Fibroblast of lung (primary cell): ENCODE data around the gene C1orf232. TPM values are rescaled to one million over a fixed set of nuclear protein-coding genes. Genes with fewer than 3 reads are reported as not detected.

ENCODE experiments used
- DNase-seq, 2 donors: peaks; one replicate each; pipeline versions ENCODE4 v3.0.0 to v3.0.0-alpha.2; 2010; ENCODE audit warnings: low read depth in 2 of 2
- H2AFZ ChIP-seq: 2 replicates; pipeline ENCODE4 v1.5.1; 2012; ENCODE audit warnings: low read length, control low read depth, inconsistent platforms
- H3K27ac ChIP-seq: 2 replicates; pipeline ENCODE4 v1.5.1; 2011; ENCODE audit warnings: low read length, control low read depth; ENCODE audit not compliant: insufficient read depth
- H3K27me3 ChIP-seq: 2 replicates; pipeline ENCODE4 v1.5.1; 2011; ENCODE audit warnings: mild to moderate bottlenecking, low read length; ENCODE audit not compliant: control insufficient read depth, insufficient read depth
- H3K36me3 ChIP-seq: 2 replicates; pipeline ENCODE4 v1.5.1; 2011; ENCODE audit warnings: low read length; ENCODE audit not compliant: control insufficient read depth, insufficient read depth
- H3K4me1 ChIP-seq: 2 replicates; pipeline ENCODE4 v1.5.1; 2011; ENCODE audit warnings: low read length; ENCODE audit not compliant: control insufficient read depth, insufficient read depth; ENCODE audit errors: extremely low read depth
- H3K4me2 ChIP-seq: 2 replicates; pipeline ENCODE4 v1.5.1; 2011; ENCODE audit warnings: low read length, control low read depth; ENCODE audit not compliant: insufficient read depth; ENCODE audit errors: extremely low read depth
- H3K4me3 ChIP-seq, 4 experiments: fragments of 200-600 bp in 1 of 4; sonication (generic) in 1 of 4; replicated peaks in 1 of 4; 2 replicates each; pipeline ENCODE4 v1.5.1; 2011 to 2016; ENCODE audit warnings: low read length in 4 of 4, low read depth in 3 of 4, mild to moderate bottlenecking in 3 of 4, control low read depth in 2 of 4, inconsistent platforms in 1 of 4, mixed read lengths in 1 of 4; ENCODE audit not compliant: insufficient read depth in 1 of 4; ENCODE audit errors: control extremely low read depth in 1 of 4
- H3K79me2 ChIP-seq: 2 replicates; pipeline ENCODE4 v1.5.1; 2012; ENCODE audit warnings: mild to moderate bottlenecking, low read length, inconsistent platforms; ENCODE audit not compliant: control insufficient read depth, insufficient read depth
- H3K9ac ChIP-seq: 2 replicates; pipeline ENCODE4 v1.5.1; 2011; ENCODE audit warnings: mild to moderate bottlenecking, low read length, control low read depth; ENCODE audit not compliant: insufficient read depth
- H3K9me3 ChIP-seq: 2 replicates; pipeline ENCODE4 v1.5.1; 2012; ENCODE audit warnings: low read depth, low read length; ENCODE audit not compliant: control insufficient read depth, insufficient read depth
- H4K20me1 ChIP-seq: 2 replicates; pipeline ENCODE4 v1.5.1; 2011; ENCODE audit warnings: low read length; ENCODE audit not compliant: control insufficient read depth, insufficient read depth; ENCODE audit errors: extremely low read depth
- CTCF ChIP-seq, 2 donors: IDR thresholded peaks in 1 of 2; conservative IDR thresholded peaks in 1 of 2; 1 replicate in 1 of 2; 2 replicates in 1 of 2; pipeline ENCODE4 v1.5.1; 2011 to 2012; ENCODE audit warnings: low read length in 2 of 2, control low read depth in 1 of 2, inconsistent platforms in 1 of 2, low read depth in 1 of 2, mild to moderate bottlenecking in 1 of 2
- EZH2 ChIP-seq: IDR thresholded peaks from 2 replicates; pipeline ENCODE4 v1.5.1; 2012; ENCODE audit warnings: low read length, control low read depth, mild to moderate bottlenecking; ENCODE audit errors: missing control alignments
- polyA plus RNA-seq, 2 donors: library from polyadenylated mRNA; depleted of rRNA in 1 of 2; stranded (reverse) in 1 of 2; unstranded in 1 of 2; fragments of >200 nt; gene quantifications; 2 replicates each; pipeline ENCODE4 v1.2.1, GENCODE V29; 2011 to 2012; ENCODE audit warnings: missing spikeins in 1 of 2
- total RNA-seq: library from RNA; depleted of rRNA; stranded (reverse); fragments of >200 nt; gene quantifications from 2 replicates; pipeline ENCODE4 v1.2.1, GENCODE V29; 2014

The C1orf232 gene
- total and polyA plus RNA-seq, 2 donors (not counting 1 experiment from before 2014, with no cell fraction given): not detected

GRCh38 chr1:26166719-26167281 is 2.0 kb downstream of the C1orf232 start:
- Histone ChIP-seq H3K9me3 (no peaks in the 10 kb centered on the region), H3K4me1 (peaks cover 4% of the 10 kb centered on the region), H4K20me1 (no peaks in the 10 kb centered on the region), H3K79me2 (peaks cover 6% of the 10 kb centered on the region), H2AFZ (no peak overlapping the region), H3K27me3 (no peaks in the 10 kb centered on the region), H3K4me3 (no peak overlapping the region), H3K4me2 (no peak overlapping the region), H3K9ac (no peak overlapping the region), H3K27ac (no peak overlapping the region), H3K36me3 (peaks cover 3% of the 10 kb centered on the region)
- TF ChIP-seq EZH2 (no peak), CTCF (conservative IDR thresholded peaks at IDR 0.05 in 1 of 2, IDR thresholded peaks at IDR 0.05 in 1 of 2; ENCODE audit: low read depth in 1 of 2, low read length in 2 of 2) (no peak)
- no peak for DNase-seq

- peaks cover under 1% of the 10 kb centered on the region for H3K79me2 ChIP-seq
- no peak overlapping the region for H3K4me2 ChIP-seq
- TF ChIP-seq CTCF (conservative IDR thresholded peaks at IDR 0.05 in 1 of 2, IDR thresholded peaks at IDR 0.05 in 1 of 2; ENCODE audit: low read depth in 1 of 2, low read length in 2 of 2): no peak
- no peak for TF ChIP-seq EZH2
- no peak overlapping the region for H3K27ac ChIP-seq
- H4K20me1 ChIP-seq: no peaks in the 10 kb centered on the region
- no peaks in the 10 kb centered on the region for H3K36me3 ChIP-seq
- no peaks in the 10 kb centered on the region for H3K9me3 ChIP-seq
- H2AFZ ChIP-seq: no peak overlapping the region
- H3K27me3 ChIP-seq: no peaks in the 10 kb centered on the region
- peak in 1 of 2 donors; percentile 11 for DNase-seq
- H3K4me1 ChIP-seq: peaks cover 2% of the 10 kb centered on the region
- H3K4me3 ChIP-seq: no peak overlapping the region
- no peak overlapping the region for H3K9ac ChIP-seq
These were observed 3.6 kb downstream of the C1orf232 start for GRCh38 chr1:26164861-26165842.
